Gastrocnemius medialis (tissue), 4 donors: Measurements from ENCODE around the gene ACTL9.

Experiments used
- CTCF ChIP-seq, 5 experiments: fragments of 450-650 bp in 3 of 5; fragments of 200-600 bp in 2 of 5; sonication (generic) in 2 of 5; IDR thresholded peaks in 4 of 5; conservative IDR thresholded peaks in 1 of 5; 1 replicate in 4 of 5; 2 replicates in 1 of 5; pipeline ENCODE4 v1.5.1; 2016 to 2019; ENCODE audit warnings: antibody characterized with exemption in 5 of 5, mild to moderate bottlenecking in 3 of 5, moderate library complexity in 3 of 5
- POLR2A ChIP-seq, 2 donors: fragments of 450-650 bp; IDR thresholded peaks; one replicate each; pipeline ENCODE4 v1.6.1; 2017; ENCODE audit warnings: antibody characterized with exemption in 2 of 2, mild to moderate bottlenecking in 2 of 2, moderate library complexity in 2 of 2

GRCh38 chr19:8698433-8699063 is at the start of gene ACTL9:
- TF ChIP-seq CTCF (IDR thresholded peaks at IDR 0.05 in 4 of 5, conservative IDR thresholded peaks at IDR 0.05 in 1 of 5) (no peak), POLR2A (IDR thresholded peaks at IDR 0.05) (no peak)
